Small intestine (tissue), 7 donors: Measurements from ENCODE around the gene PITRM1. TPM values are rescaled to one million over a fixed set of nuclear protein-coding genes. Genes with fewer than 3 reads are reported as not detected.
A peak's percentile ranks its signal among the peaks of the same experiment; 100 is the strongest.
"Not testable (repeated sequence)": the region's sequence is repeated elsewhere in the genome, so short reads cannot be mapped to it uniquely, and the experiment has no call there.

ENCODE experiments used
- DNase-seq, 2 donors: peaks; one replicate each; pipeline versions ENCODE4 v3.0.0 to v3.0.0-alpha.2; 2013
- FAIRE-seq: peaks from 2 replicates; lab custom pipeline; 2012; peaks lifted over from hg19 to GRCh38; lab: Jason Lieb, UNC
- H3K27ac ChIP-seq, 3 donors: one replicate each; pipeline ENCODE4 v1.5.1; 2013; ENCODE audit warnings: low read length in 2 of 3, mild to moderate bottlenecking in 2 of 3, control low read depth in 1 of 3, inconsistent platforms in 1 of 3, low read depth in 1 of 3, moderate library complexity in 1 of 3
- H3K27me3 ChIP-seq, 3 donors: one replicate each; pipeline ENCODE4 v1.6.1; 2013; ENCODE audit warnings: low read length in 3 of 3, inconsistent platforms in 1 of 3; ENCODE audit not compliant: control insufficient read depth in 3 of 3, insufficient read depth in 3 of 3
- H3K36me3 ChIP-seq, 3 donors: one replicate each; pipeline ENCODE4 v1.6.1; 2013; ENCODE audit warnings: low read length in 3 of 3, inconsistent platforms in 1 of 3, low read depth in 1 of 3, mild to moderate bottlenecking in 1 of 3, moderate library complexity in 1 of 3; ENCODE audit not compliant: control insufficient read depth in 3 of 3, insufficient read depth in 2 of 3
- H3K4me1 ChIP-seq, 3 donors: one replicate each; pipeline ENCODE4 v1.6.1; 2013; ENCODE audit warnings: low read length in 2 of 3, inconsistent platforms in 1 of 3, low read depth in 1 of 3, mild to moderate bottlenecking in 1 of 3, moderate library complexity in 1 of 3; ENCODE audit not compliant: control insufficient read depth in 3 of 3, insufficient read depth in 2 of 3
- H3K4me3 ChIP-seq, 3 donors: one replicate each; pipeline ENCODE4 v1.5.1; 2013; ENCODE audit warnings: low read length in 3 of 3, control low read depth in 1 of 3, inconsistent platforms in 1 of 3, low read depth in 1 of 3, mild to moderate bottlenecking in 1 of 3, moderate library complexity in 1 of 3
- H3K9me3 ChIP-seq, 2 donors: one replicate each; pipeline ENCODE4 v1.6.1; 2013; ENCODE audit warnings: low read depth in 1 of 2, low read length in 1 of 2; ENCODE audit not compliant: control insufficient read depth in 2 of 2, insufficient read depth in 1 of 2
- WGBS, 3 donors: extraction: QIAGEN DNeasy Blood & Tissue Kit; methylation state at CpG; one replicate each; pipeline ENCODE4 v1.1.7; 2013; 5-methylcytosine and 5-hydroxymethylcytosine counted together
- polyA plus RNA-seq, 4 donors: library from polyadenylated mRNA; stranded (reverse) in 3 of 4; unstranded in 1 of 4; fragments of 200-250 nt in 3 of 4; fragments of 120-200 nt in 1 of 4; gene quantifications; one replicate each; pipeline versions ENCODE4 v1.2.1 to v1.2.3, GENCODE V29; 2013
- donor health status: healthy with polysubstance abuse.
- donor health status: control.
- donor health status: control.
- donor health status: Bipolar disorder and iron deficiency.
- donor health status: healthy.

PITRM1 gene
- polyA plus RNA-seq, 4 donors, result 33.1 to 51.5 (median 46.0) TPM

GRCh38 chr10:3185386-3185785, 12.8 kb upstream of the PITRM1 start:
- DNase-seq, result no peak
- 74 to 91% (median 86%) methylated on average over 6 of the region's 6 CpGs for WGBS, 3 donors
- H3K4me1 ChIP-seq, result no peaks in the 10 kb centered on the region
- H3K27ac ChIP-seq, result no peak overlapping the region
- peaks cover 0 to 3% (median 0%) of the 10 kb centered on the region in 3 donors for H3K27me3 ChIP-seq
- H3K4me3 ChIP-seq, result no peak overlapping the region
- H3K36me3 ChIP-seq, result no peaks in the 10 kb centered on the region
- no peak for FAIRE-seq
- H3K9me3 ChIP-seq, result peaks cover 0 to 7% of the 10 kb centered on the region in 2 donors

DNA sequence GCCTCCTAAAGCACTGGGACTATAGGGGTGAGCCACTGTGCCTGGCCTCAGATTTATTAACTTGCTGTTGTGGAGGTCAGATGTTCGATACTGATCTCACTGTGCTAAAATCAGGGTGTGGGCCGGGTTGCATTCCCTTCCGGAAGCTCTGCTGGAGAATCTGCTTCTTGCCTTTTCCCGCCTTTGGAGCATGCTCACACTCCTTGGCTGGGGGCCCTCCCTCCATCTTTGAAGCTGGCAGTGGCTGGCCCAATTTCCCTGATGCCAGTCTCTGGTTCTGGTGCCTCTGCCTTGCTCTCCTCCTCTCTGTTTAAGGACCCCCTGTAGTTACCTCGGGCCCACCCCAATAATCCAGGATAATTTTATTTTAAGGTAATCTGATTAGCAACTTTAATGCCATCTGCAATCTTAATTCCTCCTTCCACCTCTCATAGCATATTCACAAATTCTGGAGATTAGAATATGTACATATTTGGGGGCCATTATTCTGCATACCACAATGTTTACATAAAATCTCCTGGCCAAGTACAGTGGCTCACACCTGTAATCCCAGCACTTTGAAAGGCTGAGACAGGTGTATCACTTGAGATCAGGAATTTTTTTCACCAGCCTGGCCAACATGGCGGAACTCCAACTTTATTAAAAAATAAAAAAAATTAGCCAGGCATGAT, 7.9 kb upstream of the PITRM1 start:
- FAIRE-seq (no peak), DNase-seq (no peak)
- Histone ChIP-seq H3K27ac (no peak overlapping the region), H3K36me3 (no peaks in the 10 kb centered on the region), H3K27me3 (peaks cover 0 to 3% (median 0%) of the 10 kb centered on the region in 3 donors), H3K9me3 (peaks cover 0 to 6% of the 10 kb centered on the region in 2 donors), H3K4me3 (no peak overlapping the region), H3K4me1 (no peaks in the 10 kb centered on the region)
- WGBS, 3 donors, result 82 to 87% (median 83%) methylated on average over 6 of the region's 6 CpGs

- Histone ChIP-seq H3K4me3 (no peak overlapping the region), H3K27ac (no peak overlapping the region), H3K4me1 (no peaks in the 10 kb centered on the region), H3K27me3 (peaks cover 0 to 3% (median 0%) of the 10 kb centered on the region in 3 donors), H3K36me3 (no peaks in the 10 kb centered on the region), H3K9me3 (no peaks in the 10 kb centered on the region)
- WGBS, 3 donors, result 73 to 85% (median 76%) methylated on average over 5 of the region's 5 CpGs
- no peak for DNase-seq
- FAIRE-seq, result no peak
Measured at GRCh38 chr10:3179174-3179573, 6.6 kb upstream of the PITRM1 start.

DNA sequence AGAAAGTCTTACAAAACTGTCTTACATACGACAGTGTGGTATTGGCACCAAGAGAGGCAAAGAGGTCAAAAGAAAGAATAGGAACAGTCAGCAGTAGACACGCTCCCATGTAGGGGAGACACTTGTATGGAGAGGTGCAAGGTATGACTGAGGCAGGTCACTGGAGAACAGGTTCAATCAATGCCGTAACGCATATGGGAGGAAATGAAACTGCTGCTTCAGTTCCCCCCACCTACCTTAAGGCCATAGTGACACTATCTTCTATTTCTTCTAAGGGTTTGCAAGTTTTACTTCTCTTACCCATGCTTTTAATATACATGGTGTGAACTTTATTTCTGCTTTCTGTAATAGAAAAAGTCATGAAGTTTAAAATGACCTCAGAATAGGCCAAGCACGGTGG, 5.5 kb upstream of the PITRM1 start:
- FAIRE-seq, result no peak
- WGBS, 3 donors, result 80 to 89% (median 83%) methylated on average over 5 of the region's 5 CpGs
- Histone ChIP-seq H3K27ac (no peak overlapping the region), H3K4me1 (no peaks in the 10 kb centered on the region), H3K36me3 (no peaks in the 10 kb centered on the region), H3K9me3 (no peaks in the 10 kb centered on the region), H3K4me3 (no peak overlapping the region), H3K27me3 (peaks cover 0 to 3% (median 0%) of the 10 kb centered on the region in 3 donors)
- no peak for DNase-seq

DNA sequence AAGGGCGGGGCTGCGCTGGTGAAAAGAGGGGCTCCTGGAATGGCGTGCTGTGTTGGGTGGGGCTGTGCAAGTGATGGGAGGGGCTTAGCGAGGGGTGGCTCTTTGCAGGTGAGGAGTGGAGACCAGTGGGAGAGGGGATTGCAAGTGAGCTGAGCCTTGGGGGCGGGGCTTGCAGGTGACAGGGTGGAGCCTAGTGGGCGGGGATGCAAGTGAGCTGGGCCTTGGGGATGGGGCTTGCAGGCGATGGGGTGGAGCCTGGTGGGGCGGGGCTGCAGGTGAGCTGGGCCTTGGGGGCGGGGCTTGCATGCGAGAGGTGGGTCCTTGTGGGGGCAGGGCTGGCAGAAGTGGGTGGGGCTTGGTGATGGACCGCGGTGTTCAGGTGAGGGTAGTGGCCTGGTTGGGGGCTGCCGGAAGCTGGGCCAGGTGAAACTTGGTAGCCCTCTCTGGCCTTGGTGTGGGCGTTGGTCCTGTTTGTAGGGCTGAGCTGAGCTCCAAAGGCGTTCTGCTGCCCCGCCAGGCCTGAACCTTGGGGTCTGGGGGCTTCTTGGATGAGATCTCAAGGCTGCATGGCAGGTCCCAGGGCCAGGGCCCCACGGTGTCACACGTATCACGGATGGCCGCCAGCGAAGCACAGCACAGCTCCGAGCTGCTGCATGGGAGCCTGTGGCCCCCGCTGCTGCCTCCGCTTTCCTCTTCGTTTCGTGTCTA, 743 bp upstream of the PITRM1 start:
- no peak for FAIRE-seq
- DNase-seq, result peak in 1 of 2 donors; percentile 96
- peaks cover 0 to 5% (median 0%) of the 10 kb centered on the region in 3 donors for H3K4me1 ChIP-seq
- peaks cover 3 to 16% (median 5%) of the 10 kb centered on the region in 3 donors for H3K36me3 ChIP-seq
- H3K9me3 ChIP-seq, result no peaks in the 10 kb centered on the region
- 43 to 50% (median 45%) methylated on average over 21 to 26 of the region's 26 CpGs for WGBS, 3 donors
- H3K27me3 ChIP-seq, result no peaks in the 10 kb centered on the region
- H3K4me3 ChIP-seq, result peak overlapping the region in 2 of 3 donors; percentile 44 to 48
- peak overlapping the region in 2 of 3 donors; percentile 38 to 47 for H3K27ac ChIP-seq

DNA sequence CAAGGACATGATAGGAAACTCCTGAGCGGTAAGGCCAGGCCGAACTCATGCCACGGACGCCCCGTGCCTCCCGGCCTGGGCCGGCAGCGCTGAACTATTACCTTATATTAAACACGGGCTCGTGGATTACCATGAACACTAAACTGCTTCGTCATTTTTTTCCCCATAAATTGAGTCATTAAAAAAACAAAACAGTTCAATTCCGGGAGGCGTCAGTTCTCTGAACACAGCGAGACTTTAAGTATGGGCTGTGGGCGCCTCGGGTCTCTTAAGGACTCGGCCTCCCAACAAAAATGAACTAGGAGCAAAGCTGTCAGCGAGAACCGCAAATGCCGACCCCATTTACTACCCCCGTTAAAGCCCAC, 519 bp downstream of the PITRM1 start:
- Histone ChIP-seq H3K9me3 (no peaks in the 10 kb centered on the region), H3K27me3 (no peaks in the 10 kb centered on the region), H3K27ac (peak overlapping the region; percentile 74 to 96 (median 81)), H3K36me3 (peaks cover 3 to 25% (median 6%) of the 10 kb centered on the region in 3 donors), H3K4me1 (peaks cover 0 to 5% (median 0%) of the 10 kb centered on the region in 3 donors), H3K4me3 (peak overlapping the region; percentile 66 to 68 (median 67))
- DNase-seq, result no peak
- 0 to 1% (median 1%) methylated on average over 21 of the region's 21 CpGs for WGBS, 3 donors
- FAIRE-seq, result no peak

DNA sequence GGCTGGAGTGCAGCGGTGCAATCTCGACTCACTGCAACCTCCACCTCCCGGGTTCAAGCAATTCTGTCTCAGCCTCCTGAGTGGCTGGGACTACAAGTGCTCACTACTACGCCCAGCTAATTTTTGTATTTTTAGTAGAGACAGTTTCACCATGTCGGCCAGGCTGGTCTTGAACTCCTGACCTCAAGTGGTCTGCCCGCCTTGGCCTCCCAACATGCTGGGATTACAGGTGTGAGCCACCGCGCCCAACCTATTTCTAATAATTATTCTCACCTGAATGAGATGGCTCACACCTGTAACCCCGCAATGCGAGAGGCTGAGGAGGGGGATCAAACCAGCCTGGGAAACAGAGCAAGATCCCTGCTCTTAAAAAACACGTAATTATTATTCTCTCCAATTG, 1.1 kb downstream of the PITRM1 start:
- peaks cover 4 to 27% (median 9%) of the 10 kb centered on the region in 3 donors for H3K36me3 ChIP-seq
- not testable (repeated sequence) for DNase-seq, H3K4me1 ChIP-seq, FAIRE-seq, H3K27me3 ChIP-seq, H3K9me3 ChIP-seq, H3K27ac ChIP-seq
- peak overlapping the region in 2 of 3 donors; percentile 66 to 68 for H3K4me3 ChIP-seq
- 89 to 93% (median 91%) methylated on average over 11 of the region's 11 CpGs for WGBS, 3 donors

DNA sequence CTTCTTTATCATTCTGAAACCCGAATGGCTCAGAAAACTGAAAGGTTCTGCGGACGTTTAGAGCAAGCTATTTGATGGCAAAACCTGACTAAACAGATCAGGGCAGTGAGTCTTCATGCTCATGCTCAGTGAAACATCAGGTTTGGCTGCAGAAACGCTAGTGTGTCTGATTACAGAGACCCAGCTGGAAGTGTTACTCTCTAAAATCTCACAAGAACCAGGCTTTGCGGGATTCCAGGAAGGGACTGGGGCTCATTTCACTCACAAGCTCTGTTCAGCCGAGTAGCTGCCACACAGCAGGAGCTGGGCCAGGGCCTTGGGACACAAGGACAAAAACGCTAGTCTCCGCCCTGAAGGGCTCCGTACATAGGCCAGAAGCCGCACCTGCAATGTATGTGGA, 2.9 kb downstream of the PITRM1 start:
- Histone ChIP-seq H3K4me1 (peaks cover 0 to 5% (median 0%) of the 10 kb centered on the region in 3 donors), H3K4me3 (no peak overlapping the region), H3K27me3 (no peaks in the 10 kb centered on the region), H3K36me3 (peaks cover 12 to 41% (median 17%) of the 10 kb centered on the region in 3 donors), H3K9me3 (no peaks in the 10 kb centered on the region), H3K27ac (no peak overlapping the region)
- WGBS, 3 donors, result 91 to 92% (median 92%) methylated on average over 10 of the region's 10 CpGs
- no peak for DNase-seq
- no peak for FAIRE-seq
